H1 (cell line): ENCODE results near the gene ATP7B. TPM values are rescaled to one million over a fixed set of nuclear protein-coding genes. Genes with fewer than 3 reads are reported as not detected.

Experiments
- CTCF ChIA-PET: fragments of 300-600 bp; sonication (Branson Sonifier 250); formaldehyde crosslinking; loops from one replicate; lab custom pipeline; 2021; ENCODE audit not compliant: partially characterized antibody; lab: Charles Lee
- POLR2A ChIA-PET: fragments of 300-600 bp; sonication (Branson Sonifier 250); formaldehyde crosslinking; loops from one replicate; lab custom pipeline; 2021; ENCODE audit warnings: inconsistent platforms; ENCODE audit not compliant: partially characterized antibody; lab: Charles Lee
- DNase-seq, 2 experiments: peaks; one replicate each; pipeline versions ENCODE4 v3.0.0 to v3.0.0-alpha.2; 2010 to 2022; ENCODE audit warnings: low spot score in 2 of 2, low read depth in 1 of 2, mixed read lengths in 1 of 2
- FAIRE-seq: peaks from 2 replicates; lab custom pipeline; 2011; peaks lifted over from hg19 to GRCh38; lab: Jason Lieb, UNC
- H2AFZ ChIP-seq: 2 replicates; pipeline ENCODE4 v1.8.1; 2012; ENCODE audit warnings: low read length, inconsistent platforms
- H2AK5ac ChIP-seq: 2 replicates; pipeline ENCODE4 v1.6.1; 2013; ENCODE audit warnings: low read depth, low read length
- H2BK120ac ChIP-seq: replicated peaks from 2 replicates; pipeline ENCODE3; 2013; ENCODE audit warnings: low read depth, low read length, inconsistent platforms
- H2BK12ac ChIP-seq: 2 replicates; pipeline ENCODE4 v1.6.1; 2013; ENCODE audit warnings: low read depth, low read length
- H2BK15ac ChIP-seq: 2 replicates; pipeline ENCODE4 v1.6.1; 2013; ENCODE audit warnings: low read length
- H2BK20ac ChIP-seq: 2 replicates; pipeline ENCODE4 v1.6.1; 2013; ENCODE audit warnings: low read length
- H2BK5ac ChIP-seq: 2 replicates; pipeline ENCODE4 v1.6.1; 2013; ENCODE audit warnings: low read depth, low read length
- H3K14ac ChIP-seq: 2 replicates; pipeline ENCODE4 v1.6.1; 2013; ENCODE audit warnings: inconsistent platforms; ENCODE audit not compliant: insufficient read length
- H3K18ac ChIP-seq: 2 replicates; pipeline ENCODE4 v1.6.1; 2013; ENCODE audit warnings: low read length; ENCODE audit errors: extremely low read depth
- H3K23ac ChIP-seq: 2 replicates; pipeline ENCODE4 v1.6.1; 2013; ENCODE audit warnings: inconsistent platforms; ENCODE audit not compliant: insufficient read length
- H3K23me2 ChIP-seq: 2 replicates; pipeline ENCODE4 v1.6.1; 2013; ENCODE audit warnings: low read depth, low read length
- H3K27ac ChIP-seq: 2 replicates; pipeline ENCODE4 v1.6.1; 2011; ENCODE audit warnings: low read depth, low read length, inconsistent platforms
- H3K27me3 ChIP-seq, 4 experiments: replicated peaks in 1 of 4; 1 replicate in 1 of 4; 2 replicates in 3 of 4; pipeline versions ENCODE4 v1.6.1 to v1.8.1; 2011 to 2013; ENCODE audit warnings: low read length in 3 of 4, mild to moderate bottlenecking in 3 of 4, inconsistent platforms in 2 of 4, mixed read lengths in 2 of 4, moderate library complexity in 1 of 4; ENCODE audit not compliant: control insufficient read depth in 3 of 4, insufficient read depth in 3 of 4; ENCODE audit errors: extremely low read depth in 1 of 4
- H3K36me3 ChIP-seq, 4 experiments: 2 replicates each; pipeline versions ENCODE4 v1.6.1 to v1.8.1; 2011 to 2013; ENCODE audit warnings: mild to moderate bottlenecking in 4 of 4, low read length in 3 of 4, moderate library complexity in 2 of 4, control low read depth in 1 of 4, inconsistent platforms in 1 of 4; ENCODE audit not compliant: insufficient read depth in 4 of 4, control insufficient read depth in 2 of 4
- H3K4ac ChIP-seq: replicated peaks from 2 replicates; pipeline ENCODE3; 2013; ENCODE audit warnings: low read length, low read depth, mixed read lengths, inconsistent platforms; ENCODE audit not compliant: insufficient read length
- H3K4me1 ChIP-seq, 4 experiments: replicated peaks in 1 of 4; 1 replicate in 1 of 4; 2 replicates in 3 of 4; pipeline versions ENCODE4 v1.6.1 to v1.8.1; 2011 to 2013; ENCODE audit warnings: low read length in 3 of 4, inconsistent platforms in 2 of 4, mixed read lengths in 1 of 4; ENCODE audit not compliant: insufficient read depth in 4 of 4, control insufficient read depth in 3 of 4
- H3K4me2 ChIP-seq, 2 experiments: 2 replicates each; pipeline versions ENCODE4 v1.6.1 to v1.8.1; 2011 to 2013; ENCODE audit warnings: low read depth in 2 of 2, low read length in 2 of 2, control low read depth in 1 of 2, inconsistent platforms in 1 of 2, mild to moderate bottlenecking in 1 of 2; ENCODE audit not compliant: insufficient read depth in 1 of 2
- H3K4me3 ChIP-seq, 4 experiments: fragments of 200-600, 300-600 bp in 1 of 4; sonication (generic), shearing (Covaris generic), sonication (Bioruptor Twin) in 1 of 4; 2 replicates each; pipeline versions ENCODE4 v1.5.1 to v1.8.1; 2011 to 2016; ENCODE audit warnings: low read length in 4 of 4, low read depth in 3 of 4, control low read depth in 2 of 4, inconsistent platforms in 2 of 4, mild to moderate bottlenecking in 2 of 4, mixed read lengths in 1 of 4, moderate library complexity in 1 of 4; ENCODE audit not compliant: insufficient read depth in 2 of 4; ENCODE audit errors: extremely low read depth in 1 of 4
- H3K56ac ChIP-seq: replicated peaks from 2 replicates; pipeline ENCODE3; 2013; ENCODE audit warnings: low read depth, mild to moderate bottlenecking, mixed read lengths, low read length, inconsistent platforms; ENCODE audit not compliant: insufficient read length
- H3K79me1 ChIP-seq: 2 replicates; pipeline ENCODE4 v1.6.1; 2013; ENCODE audit warnings: low read depth, low read length, control low read depth
- H3K79me2 ChIP-seq, 2 experiments: 2 replicates each; pipeline versions ENCODE4 v1.6.1 to v1.8.1; 2012 to 2013; ENCODE audit warnings: low read length in 2 of 2, mild to moderate bottlenecking in 2 of 2, inconsistent platforms in 1 of 2; ENCODE audit not compliant: insufficient read depth in 2 of 2, control insufficient read depth in 1 of 2
- H3K9ac ChIP-seq, 4 experiments: replicated peaks in 1 of 4; 1 replicate in 1 of 4; 2 replicates in 3 of 4; pipeline versions ENCODE4 v1.6.1 to v1.8.1; 2011 to 2013; ENCODE audit warnings: low read depth in 3 of 4, low read length in 3 of 4, control low read depth in 2 of 4, mild to moderate bottlenecking in 2 of 4, moderate library complexity in 2 of 4, inconsistent platforms in 1 of 4; ENCODE audit errors: extremely low read depth in 1 of 4
- H3K9me3 ChIP-seq, 2 experiments: 2 replicates each; pipeline versions ENCODE4 v1.6.1 to v1.8.1; 2012 to 2013; ENCODE audit warnings: mild to moderate bottlenecking in 2 of 2, moderate library complexity in 2 of 2, control low read depth in 1 of 2, inconsistent platforms in 1 of 2, low read depth in 1 of 2, low read length in 1 of 2, mixed read lengths in 1 of 2; ENCODE audit not compliant: insufficient read depth in 2 of 2
- H4K20me1 ChIP-seq, 2 experiments: replicated peaks in 1 of 2; 2 replicates each; pipeline versions ENCODE3 to v1.8.1; 2011 to 2013; ENCODE audit warnings: inconsistent platforms in 2 of 2, low read length in 2 of 2, mild to moderate bottlenecking in 1 of 2; ENCODE audit not compliant: insufficient read depth in 2 of 2, control insufficient read depth in 1 of 2
- H4K5ac ChIP-seq: 2 replicates; pipeline ENCODE4 v1.6.1; 2013; ENCODE audit warnings: low read length, low read depth, mixed read lengths, inconsistent platforms; ENCODE audit not compliant: insufficient read length
- H4K8ac ChIP-seq: 2 replicates; pipeline ENCODE4 v1.8.0; 2013; ENCODE audit warnings: mild to moderate bottlenecking, moderate library complexity, low read length, inconsistent platforms; ENCODE audit not compliant: insufficient read depth; ENCODE audit errors: extremely low read depth
- H4K91ac ChIP-seq: replicated peaks from 2 replicates; pipeline ENCODE3; 2013; ENCODE audit warnings: low read length, mixed read lengths, inconsistent platforms; ENCODE audit not compliant: insufficient read length
- NRF1 ChIP-seq: IDR thresholded peaks from 2 replicates; pipeline ENCODE4 v1.6.1; 2011; ENCODE audit warnings: mild to moderate bottlenecking, low read depth, low read length, improper control_type of control experiment
- WGBS, 2 experiments: shearing (Covaris generic) in 1 of 2; methylation state at CpG; one replicate each; pipeline versions ENCODE4 v1.1.6 to v1.1.7; 2013 to 2015; ENCODE audit warnings: low lambda C conversion rate in 2 of 2, mixed read lengths in 2 of 2, inconsistent platforms in 1 of 2, low coverage in 1 of 2, missing lambda C conversion rate in 1 of 2; ENCODE audit not compliant: insufficient replicate concordance in 2 of 2, insufficient coverage in 1 of 2, insufficient read length in 1 of 2; ENCODE audit errors: extremely low coverage in 1 of 2, missing lambda C conversion rate in 1 of 2; 5-methylcytosine and 5-hydroxymethylcytosine counted together
- polyA plus RNA-seq, 7 experiments: library from polyadenylated mRNA; depleted of rRNA in 3 of 7; stranded (reverse) in 5 of 7; unstranded in 2 of 7; fragments of >200 nt in 5 of 7; fragments of 200-250 nt in 2 of 7; gene quantifications; 1 replicate in 5 of 7; 2 replicates in 1 of 7; 4 replicates in 1 of 7; pipeline versions ENCODE4 v1.2.1 to v1.2.3, GENCODE V29; 2011 to 2013; ENCODE audit warnings: missing spikeins in 2 of 7, mixed read lengths in 2 of 7
- total RNA-seq: library from RNA; stranded (reverse); fragmentation: NEBNext Ultra II Directional; extraction: Animal tissue kit (Norgen Biotek cat#: 25700); gene quantifications from 2 replicates; pipeline ENCODE4 v1.2.1, GENCODE V29; 2021

ATP7B gene
- total and polyA plus RNA-seq, 2 of the 8 experiments (the other 6 are each of a cell fraction or from before 2014, with no cell fraction given): 4.1 to 9.2 TPM

GRCh38 chr13:51916051-51916818 is 95.0 kb downstream of the ATP7B start:
- no peak overlapping the region for H3K4me3 ChIP-seq
- H3K4me2 ChIP-seq: no peak overlapping the region
- no peaks in the 10 kb centered on the region for H3K79me2 ChIP-seq
- CTCF ChIA-PET: interaction anchor here (0.6 to 8.8 kb wide), 5 partner anchors 11 to 212 kb away, joined by 3 to 65 read pairs (median 4); partner anchors contain the start of gene NEK5
- WGBS, 2 experiments: 84% methylated on average over 7 of the region's 7 CpGs; no CpG with 5 or more reads in 1 of the 2 experiments
- H3K4me1 ChIP-seq: no peaks in the 10 kb centered on the region; a peak in 2 of 7 replicates
- H3K4ac ChIP-seq: no peak overlapping the region
- no peak overlapping the region for H4K8ac ChIP-seq
- H2AK5ac ChIP-seq: no peak overlapping the region
- H3K27ac ChIP-seq: no peak overlapping the region
- no peaks in the 10 kb centered on the region for H3K36me3 ChIP-seq
- no peak overlapping the region for H2BK5ac ChIP-seq
- no peaks in the 10 kb centered on the region for H3K9me3 ChIP-seq
- no peak overlapping the region for H2AFZ ChIP-seq
- no peak overlapping the region for H3K14ac ChIP-seq
- H2BK20ac ChIP-seq: no peak overlapping the region
- no peaks in the 10 kb centered on the region for H4K20me1 ChIP-seq
- no peak for DNase-seq
- TF ChIP-seq NRF1: no peak
- no peak overlapping the region for H3K23ac ChIP-seq
- POLR2A ChIA-PET: interaction anchor here (1.0 kb wide), 1 partner anchor 58 kb away, joined by 3 read pairs; no protein-coding TSS in a partner anchor
- H3K9ac ChIP-seq: no peak overlapping the region
- no peak overlapping the region for H3K56ac ChIP-seq
- FAIRE-seq: no peak
- H2BK12ac ChIP-seq: no peak overlapping the region
- H4K91ac ChIP-seq: no peak overlapping the region
- no peak overlapping the region for H3K18ac ChIP-seq
- H3K23me2 ChIP-seq: no peaks in the 10 kb centered on the region
- no peak overlapping the region for H2BK15ac ChIP-seq
- H4K5ac ChIP-seq: no peak overlapping the region
- H3K79me1 ChIP-seq: no peaks in the 10 kb centered on the region
- no peak overlapping the region for H2BK120ac ChIP-seq
- no peaks in the 10 kb centered on the region for H3K27me3 ChIP-seq
